GM06990 (cell line): ENCODE measurements around the gene PTPRM.

ENCODE experiments used
- DNase-seq: peaks from one replicate; pipeline ENCODE4 v3.0.0-alpha.2; 2011; ENCODE audit not compliant: insufficient read length; ENCODE audit errors: extremely low read depth
- H3K27me3 ChIP-seq: replicated peaks from 2 replicates; pipeline ENCODE4 v1.6.0; 2011; ENCODE audit warnings: low read length; ENCODE audit not compliant: control insufficient read depth, insufficient read depth
- H3K36me3 ChIP-seq: 2 replicates; pipeline ENCODE4 v1.5.1; 2011; ENCODE audit warnings: low read length; ENCODE audit not compliant: control insufficient read depth, insufficient read depth
- H3K4me3 ChIP-seq: replicated peaks from 2 replicates; pipeline ENCODE4 v1.5.1; 2011; ENCODE audit warnings: low read depth, mild to moderate bottlenecking, control low read depth, low read length
- CTCF ChIP-seq: IDR thresholded peaks from 2 replicates; pipeline ENCODE4 v1.5.1; 2011; ENCODE audit warnings: low read length, control low read depth, mild to moderate bottlenecking, inconsistent platforms; ENCODE audit not compliant: insufficient read depth, poor library complexity, severe bottlenecking

Gene PTPRM

GRCh38 chr18:7524786-7525185 lies 42.3 kb upstream of the PTPRM start:
- H3K36me3 ChIP-seq, result no peaks in the 10 kb centered on the region
- no peak for TF ChIP-seq CTCF
- H3K4me3 ChIP-seq, result no peak overlapping the region
- no peaks in the 10 kb centered on the region for H3K27me3 ChIP-seq
- no peak for DNase-seq

DNA sequence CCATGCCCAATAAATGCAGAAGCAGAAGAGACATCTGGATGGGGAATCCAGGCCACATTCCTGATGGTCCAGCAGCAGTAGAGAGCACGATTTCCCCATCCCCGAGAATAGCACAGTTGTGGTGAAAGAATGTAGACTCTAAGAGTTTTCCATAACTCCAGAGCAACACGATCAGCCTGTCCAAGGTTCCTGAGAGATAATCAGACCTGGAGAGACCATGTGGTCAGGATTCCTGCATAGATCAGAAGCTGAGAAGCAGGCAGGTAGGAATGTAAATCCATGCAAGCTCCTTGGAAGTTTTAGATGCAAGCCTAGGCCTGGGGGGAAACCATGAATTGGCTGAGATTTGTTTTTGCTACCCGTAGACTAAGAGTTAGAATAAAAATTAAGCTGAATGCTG lies 34.2 kb upstream of the PTPRM start:
- no peak overlapping the region for H3K4me3 ChIP-seq
- TF ChIP-seq CTCF, result no peak
- DNase-seq, result no peak

GRCh38 chr18:7535436-7536205 lies 31.5 kb upstream of the PTPRM start:
- Histone ChIP-seq H3K27me3 (no peaks in the 10 kb centered on the region), H3K36me3 (no peaks in the 10 kb centered on the region), H3K4me3 (no peak overlapping the region)
- no peak for DNase-seq
- TF ChIP-seq CTCF, result no peak

More for the DNA sequence above, 34.2 kb upstream of the PTPRM start:
- no peaks in the 10 kb centered on the region for H3K36me3 ChIP-seq
- no peaks in the 10 kb centered on the region for H3K27me3 ChIP-seq

DNA sequence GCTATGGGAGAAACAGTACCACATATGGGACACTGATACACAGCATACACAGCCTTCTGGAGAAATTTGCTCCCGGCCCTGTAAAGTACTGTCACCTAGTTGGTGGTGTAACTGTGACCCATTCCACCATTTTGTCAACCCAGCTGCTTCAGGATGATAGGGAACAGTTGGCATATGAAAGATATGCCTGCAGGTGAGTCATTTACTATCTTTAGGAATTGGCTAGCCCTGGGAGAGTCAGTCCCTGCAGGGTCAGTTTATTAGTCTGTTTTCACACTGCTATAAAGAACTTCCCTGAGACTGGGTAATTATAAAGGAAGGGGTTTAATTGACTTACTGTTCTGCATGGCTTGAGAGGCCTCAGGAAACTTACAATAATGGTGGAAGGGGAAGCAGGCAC lies 30.0 kb upstream of the PTPRM start:
- Histone ChIP-seq H3K27me3 (no peaks in the 10 kb centered on the region), H3K4me3 (no peak overlapping the region), H3K36me3 (no peaks in the 10 kb centered on the region)
- DNase-seq, result no peak
- TF ChIP-seq CTCF, result no peak

DNA sequence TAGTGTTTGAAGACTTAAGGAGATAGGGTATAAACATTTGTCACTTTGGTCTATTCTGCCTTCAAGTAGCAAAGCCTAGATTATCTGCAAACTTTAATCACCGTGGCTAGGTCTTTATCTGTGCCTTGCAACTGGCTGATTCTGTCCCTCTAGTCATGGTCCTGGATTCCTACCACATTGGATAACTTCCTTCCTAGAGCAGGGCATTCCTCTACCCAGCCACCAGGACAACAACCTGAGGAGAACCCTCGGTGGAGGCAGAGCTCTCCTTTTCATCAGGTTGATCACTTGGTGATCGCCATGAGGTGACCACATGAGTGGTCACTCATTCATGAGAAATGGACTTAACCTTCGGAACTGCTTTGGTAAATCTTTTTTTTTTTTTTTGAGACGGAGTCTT lies 25.3 kb upstream of the PTPRM start:
- Histone ChIP-seq H3K36me3 (no peaks in the 10 kb centered on the region), H3K4me3 (no peak overlapping the region), H3K27me3 (no peaks in the 10 kb centered on the region)
- no peak for DNase-seq
- TF ChIP-seq CTCF, result no peak

- DNase-seq, result no peak
- no peaks in the 10 kb centered on the region for H3K36me3 ChIP-seq
- no peak for TF ChIP-seq CTCF
- H3K4me3 ChIP-seq, result no peak overlapping the region
- no peaks in the 10 kb centered on the region for H3K27me3 ChIP-seq
Observed at GRCh38 chr18:7544686-7545085, 22.4 kb upstream of the PTPRM start.
